H1 (cell line): Measurements from ENCODE around the gene HLA-G. TPM values are rescaled to one million over a fixed set of nuclear protein-coding genes. Genes with fewer than 3 reads are reported as not detected.

Source experiments
- CTCF ChIA-PET: fragments of 300-600 bp; sonication (Branson Sonifier 250); formaldehyde crosslinking; loops from one replicate; lab custom pipeline; 2021; ENCODE audit not compliant: partially characterized antibody; lab: Charles Lee
- POLR2A ChIA-PET: fragments of 300-600 bp; sonication (Branson Sonifier 250); formaldehyde crosslinking; loops from one replicate; lab custom pipeline; 2021; ENCODE audit warnings: inconsistent platforms; ENCODE audit not compliant: partially characterized antibody; lab: Charles Lee
- DNase-seq, 2 experiments: peaks; one replicate each; pipeline versions ENCODE4 v3.0.0 to v3.0.0-alpha.2; 2010 to 2022; ENCODE audit warnings: low spot score in 2 of 2, low read depth in 1 of 2, mixed read lengths in 1 of 2
- FAIRE-seq: peaks from 2 replicates; lab custom pipeline; 2011; peaks lifted over from hg19 to GRCh38; lab: Jason Lieb, UNC
- H2AFZ ChIP-seq: 2 replicates; pipeline ENCODE4 v1.8.1; 2012; ENCODE audit warnings: low read length, inconsistent platforms
- H2AK5ac ChIP-seq: 2 replicates; pipeline ENCODE4 v1.6.1; 2013; ENCODE audit warnings: low read depth, low read length
- H2BK120ac ChIP-seq: replicated peaks from 2 replicates; pipeline ENCODE3; 2013; ENCODE audit warnings: low read depth, low read length, inconsistent platforms
- H2BK12ac ChIP-seq: 2 replicates; pipeline ENCODE4 v1.6.1; 2013; ENCODE audit warnings: low read depth, low read length
- H2BK15ac ChIP-seq: 2 replicates; pipeline ENCODE4 v1.6.1; 2013; ENCODE audit warnings: low read length
- H2BK20ac ChIP-seq: 2 replicates; pipeline ENCODE4 v1.6.1; 2013; ENCODE audit warnings: low read length
- H2BK5ac ChIP-seq: 2 replicates; pipeline ENCODE4 v1.6.1; 2013; ENCODE audit warnings: low read depth, low read length
- H3K14ac ChIP-seq: 2 replicates; pipeline ENCODE4 v1.6.1; 2013; ENCODE audit warnings: inconsistent platforms; ENCODE audit not compliant: insufficient read length
- H3K18ac ChIP-seq: 2 replicates; pipeline ENCODE4 v1.6.1; 2013; ENCODE audit warnings: low read length; ENCODE audit errors: extremely low read depth
- H3K23ac ChIP-seq: 2 replicates; pipeline ENCODE4 v1.6.1; 2013; ENCODE audit warnings: inconsistent platforms; ENCODE audit not compliant: insufficient read length
- H3K23me2 ChIP-seq: 2 replicates; pipeline ENCODE4 v1.6.1; 2013; ENCODE audit warnings: low read depth, low read length
- H3K27ac ChIP-seq: 2 replicates; pipeline ENCODE4 v1.6.1; 2011; ENCODE audit warnings: low read depth, low read length, inconsistent platforms
- H3K27me3 ChIP-seq, 4 experiments: replicated peaks in 1 of 4; 1 replicate in 1 of 4; 2 replicates in 3 of 4; pipeline versions ENCODE4 v1.6.1 to v1.8.1; 2011 to 2013; ENCODE audit warnings: low read length in 3 of 4, mild to moderate bottlenecking in 3 of 4, inconsistent platforms in 2 of 4, mixed read lengths in 2 of 4, moderate library complexity in 1 of 4; ENCODE audit not compliant: control insufficient read depth in 3 of 4, insufficient read depth in 3 of 4; ENCODE audit errors: extremely low read depth in 1 of 4
- H3K36me3 ChIP-seq, 4 experiments: 2 replicates each; pipeline versions ENCODE4 v1.6.1 to v1.8.1; 2011 to 2013; ENCODE audit warnings: mild to moderate bottlenecking in 4 of 4, low read length in 3 of 4, moderate library complexity in 2 of 4, control low read depth in 1 of 4, inconsistent platforms in 1 of 4; ENCODE audit not compliant: insufficient read depth in 4 of 4, control insufficient read depth in 2 of 4
- H3K4ac ChIP-seq: replicated peaks from 2 replicates; pipeline ENCODE3; 2013; ENCODE audit warnings: low read length, low read depth, mixed read lengths, inconsistent platforms; ENCODE audit not compliant: insufficient read length
- H3K4me1 ChIP-seq, 4 experiments: replicated peaks in 1 of 4; 1 replicate in 1 of 4; 2 replicates in 3 of 4; pipeline versions ENCODE4 v1.6.1 to v1.8.1; 2011 to 2013; ENCODE audit warnings: low read length in 3 of 4, inconsistent platforms in 2 of 4, mixed read lengths in 1 of 4; ENCODE audit not compliant: insufficient read depth in 4 of 4, control insufficient read depth in 3 of 4
- H3K4me2 ChIP-seq, 2 experiments: 2 replicates each; pipeline versions ENCODE4 v1.6.1 to v1.8.1; 2011 to 2013; ENCODE audit warnings: low read depth in 2 of 2, low read length in 2 of 2, control low read depth in 1 of 2, inconsistent platforms in 1 of 2, mild to moderate bottlenecking in 1 of 2; ENCODE audit not compliant: insufficient read depth in 1 of 2
- H3K4me3 ChIP-seq, 4 experiments: fragments of 200-600, 300-600 bp in 1 of 4; sonication (generic), shearing (Covaris generic), sonication (Bioruptor Twin) in 1 of 4; 2 replicates each; pipeline versions ENCODE4 v1.5.1 to v1.8.1; 2011 to 2016; ENCODE audit warnings: low read length in 4 of 4, low read depth in 3 of 4, control low read depth in 2 of 4, inconsistent platforms in 2 of 4, mild to moderate bottlenecking in 2 of 4, mixed read lengths in 1 of 4, moderate library complexity in 1 of 4; ENCODE audit not compliant: insufficient read depth in 2 of 4; ENCODE audit errors: extremely low read depth in 1 of 4
- H3K56ac ChIP-seq: replicated peaks from 2 replicates; pipeline ENCODE3; 2013; ENCODE audit warnings: low read depth, mild to moderate bottlenecking, mixed read lengths, low read length, inconsistent platforms; ENCODE audit not compliant: insufficient read length
- H3K79me1 ChIP-seq: 2 replicates; pipeline ENCODE4 v1.6.1; 2013; ENCODE audit warnings: low read depth, low read length, control low read depth
- H3K79me2 ChIP-seq, 2 experiments: 2 replicates each; pipeline versions ENCODE4 v1.6.1 to v1.8.1; 2012 to 2013; ENCODE audit warnings: low read length in 2 of 2, mild to moderate bottlenecking in 2 of 2, inconsistent platforms in 1 of 2; ENCODE audit not compliant: insufficient read depth in 2 of 2, control insufficient read depth in 1 of 2
- H3K9ac ChIP-seq, 4 experiments: replicated peaks in 1 of 4; 1 replicate in 1 of 4; 2 replicates in 3 of 4; pipeline versions ENCODE4 v1.6.1 to v1.8.1; 2011 to 2013; ENCODE audit warnings: low read depth in 3 of 4, low read length in 3 of 4, control low read depth in 2 of 4, mild to moderate bottlenecking in 2 of 4, moderate library complexity in 2 of 4, inconsistent platforms in 1 of 4; ENCODE audit errors: extremely low read depth in 1 of 4
- H3K9me3 ChIP-seq, 2 experiments: 2 replicates each; pipeline versions ENCODE4 v1.6.1 to v1.8.1; 2012 to 2013; ENCODE audit warnings: mild to moderate bottlenecking in 2 of 2, moderate library complexity in 2 of 2, control low read depth in 1 of 2, inconsistent platforms in 1 of 2, low read depth in 1 of 2, low read length in 1 of 2, mixed read lengths in 1 of 2; ENCODE audit not compliant: insufficient read depth in 2 of 2
- H4K20me1 ChIP-seq, 2 experiments: replicated peaks in 1 of 2; 2 replicates each; pipeline versions ENCODE3 to v1.8.1; 2011 to 2013; ENCODE audit warnings: inconsistent platforms in 2 of 2, low read length in 2 of 2, mild to moderate bottlenecking in 1 of 2; ENCODE audit not compliant: insufficient read depth in 2 of 2, control insufficient read depth in 1 of 2
- H4K5ac ChIP-seq: 2 replicates; pipeline ENCODE4 v1.6.1; 2013; ENCODE audit warnings: low read length, low read depth, mixed read lengths, inconsistent platforms; ENCODE audit not compliant: insufficient read length
- H4K8ac ChIP-seq: 2 replicates; pipeline ENCODE4 v1.8.0; 2013; ENCODE audit warnings: mild to moderate bottlenecking, moderate library complexity, low read length, inconsistent platforms; ENCODE audit not compliant: insufficient read depth; ENCODE audit errors: extremely low read depth
- H4K91ac ChIP-seq: replicated peaks from 2 replicates; pipeline ENCODE3; 2013; ENCODE audit warnings: low read length, mixed read lengths, inconsistent platforms; ENCODE audit not compliant: insufficient read length
- ASH2L ChIP-seq: fragments of 200-600, 300-600 bp; sonication (generic); IDR thresholded peaks from one replicate; pipeline ENCODE4 v1.7.1; 2017; ENCODE audit warnings: low read length
- CREB1 ChIP-seq: IDR thresholded peaks from 2 replicates; pipeline ENCODE4 v1.6.1; 2012; ENCODE audit warnings: inconsistent platforms
- EZH2 ChIP-seq: fragments of 200-600 bp; sonication (generic); IDR thresholded peaks from 2 replicates; pipeline ENCODE4 v1.7.1; 2012; ENCODE audit warnings: low read depth, mild to moderate bottlenecking, moderate library complexity, low read length, inconsistent platforms; ENCODE audit not compliant: severe bottlenecking
- JUN ChIP-seq: IDR thresholded peaks from 2 replicates; pipeline ENCODE4 v1.6.1; 2011; ENCODE audit warnings: low read depth, mild to moderate bottlenecking, improper control_type of control experiment, low read length
- KDM4A ChIP-seq: IDR thresholded peaks from one replicate; pipeline ENCODE4 v1.7.1; 2012; ENCODE audit warnings: low read depth, mild to moderate bottlenecking, moderate library complexity, low read length, inconsistent platforms; ENCODE audit not compliant: severe bottlenecking
- NRF1 ChIP-seq: IDR thresholded peaks from 2 replicates; pipeline ENCODE4 v1.6.1; 2011; ENCODE audit warnings: mild to moderate bottlenecking, low read depth, low read length, improper control_type of control experiment
- POLR2A ChIP-seq, 2 experiments: IDR thresholded peaks; 1 replicate in 1 of 2; 2 replicates in 1 of 2; pipeline ENCODE4 v1.6.1; 2011; ENCODE audit warnings: low read depth in 2 of 2, low read length in 2 of 2, mild to moderate bottlenecking in 2 of 2; ENCODE audit errors: control extremely low read depth in 1 of 2
- POU5F1 ChIP-seq: IDR thresholded peaks from 2 replicates; pipeline ENCODE4 v1.6.1; 2011; ENCODE audit warnings: low read depth, mild to moderate bottlenecking, low read length, moderate library complexity
- RNF2 ChIP-seq: fragments of 200-900, 300-1000 bp; sonication (generic); IDR thresholded peaks from 2 replicates; pipeline ENCODE4 v1.7.1; 2016; ENCODE audit warnings: borderline replicate concordance, low read depth, mild to moderate bottlenecking, antibody characterized with exemption, low read length; ENCODE audit not compliant: poor library complexity, severe bottlenecking; ENCODE audit errors: missing control alignments
- SIX5 ChIP-seq: IDR thresholded peaks from 2 replicates; pipeline ENCODE4 v1.6.1; 2011; ENCODE audit warnings: mild to moderate bottlenecking, low read depth, low read length
- SP1 ChIP-seq: IDR thresholded peaks from 2 replicates; pipeline ENCODE4 v1.6.1; 2011; ENCODE audit warnings: low read depth, low read length
- SP4 ChIP-seq: IDR thresholded peaks from 2 replicates; pipeline ENCODE4 v1.6.1; 2012; ENCODE audit warnings: low read length, inconsistent platforms
- TBP ChIP-seq: IDR thresholded peaks from 2 replicates; pipeline ENCODE4 v1.6.1; 2011; ENCODE audit warnings: low read depth, low read length, improper control_type of control experiment
- TEAD4 ChIP-seq: IDR thresholded peaks from 2 replicates; pipeline ENCODE4 v1.6.1; 2012; ENCODE audit warnings: low read depth, low read length, inconsistent platforms, mixed read lengths
- WGBS, 2 experiments: shearing (Covaris generic) in 1 of 2; methylation state at CpG; one replicate each; pipeline versions ENCODE4 v1.1.6 to v1.1.7; 2013 to 2015; ENCODE audit warnings: low lambda C conversion rate in 2 of 2, mixed read lengths in 2 of 2, inconsistent platforms in 1 of 2, low coverage in 1 of 2, missing lambda C conversion rate in 1 of 2; ENCODE audit not compliant: insufficient replicate concordance in 2 of 2, insufficient coverage in 1 of 2, insufficient read length in 1 of 2; ENCODE audit errors: extremely low coverage in 1 of 2, missing lambda C conversion rate in 1 of 2; 5-methylcytosine and 5-hydroxymethylcytosine counted together
- polyA plus RNA-seq, 7 experiments: library from polyadenylated mRNA; depleted of rRNA in 3 of 7; stranded (reverse) in 5 of 7; unstranded in 2 of 7; fragments of >200 nt in 5 of 7; fragments of 200-250 nt in 2 of 7; gene quantifications; 1 replicate in 5 of 7; 2 replicates in 1 of 7; 4 replicates in 1 of 7; pipeline versions ENCODE4 v1.2.1 to v1.2.3, GENCODE V29; 2011 to 2013; ENCODE audit warnings: missing spikeins in 2 of 7, mixed read lengths in 2 of 7
- total RNA-seq: library from RNA; stranded (reverse); fragmentation: NEBNext Ultra II Directional; extraction: Animal tissue kit (Norgen Biotek cat#: 25700); gene quantifications from 2 replicates; pipeline ENCODE4 v1.2.1, GENCODE V29; 2021
- TF ChIP-seq, protein P1 (sequence below): IDR thresholded peaks from 2 replicates; pipeline ENCODE4 v1.6.1; 2011; ENCODE audit warnings: low read length, improper control_type of control experiment

The HLA-G gene
- total and polyA plus RNA-seq, 2 of the 8 experiments (the other 6 are each of a cell fraction or from before 2014, with no cell fraction given) = 3.2 to 4.8 TPM

DNA sequence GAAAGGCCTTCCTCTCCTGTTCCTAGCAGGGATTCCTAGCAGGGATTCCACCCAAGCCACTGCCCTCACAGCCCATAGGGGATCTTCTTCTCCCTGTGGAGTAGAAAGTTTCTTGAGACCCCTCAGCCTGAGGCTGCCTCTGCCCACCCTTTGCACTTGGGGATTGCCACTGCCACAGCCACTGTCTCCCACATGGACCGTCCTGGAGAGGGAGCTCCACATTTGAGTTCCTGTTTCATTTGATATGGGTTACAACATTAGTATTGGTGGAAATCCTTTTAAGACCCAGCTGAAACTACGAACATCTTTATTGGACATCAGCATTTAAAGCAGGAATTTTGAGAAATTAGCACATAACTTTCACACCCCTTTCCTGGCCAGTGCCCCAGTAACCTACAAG lies 25.6 kb downstream of the HLA-G start:
- no peak overlapping the region for H3K4me3 ChIP-seq
- H3K4ac ChIP-seq = no peak overlapping the region
- no peak overlapping the region for H2BK15ac ChIP-seq
- no peak overlapping the region for H3K23ac ChIP-seq
- H3K79me2 ChIP-seq = no peaks in the 10 kb centered on the region
- H2BK20ac ChIP-seq = no peak overlapping the region
- H3K27ac ChIP-seq = no peak overlapping the region
- no peak overlapping the region for H2AFZ ChIP-seq
- H3K9me3 ChIP-seq = no peaks in the 10 kb centered on the region
- no peaks in the 10 kb centered on the region for H3K27me3 ChIP-seq
- H3K9ac ChIP-seq = no peak overlapping the region
- H3K18ac ChIP-seq = no peak overlapping the region
- no peak overlapping the region for H4K91ac ChIP-seq
- H3K56ac ChIP-seq = no peak overlapping the region
- H4K5ac ChIP-seq = no peak overlapping the region
- POLR2A ChIA-PET = no interaction called here
- H2BK5ac ChIP-seq = no peak overlapping the region
- no peaks in the 10 kb centered on the region for H3K4me1 ChIP-seq
- H3K4me2 ChIP-seq = no peak overlapping the region
- no peak overlapping the region for H2AK5ac ChIP-seq
- CTCF ChIA-PET = interaction anchor here (0.8 to 1.7 kb wide), 6 partner anchors 10 to 157 kb away, joined by 3 to 6 read pairs (median 4); no protein-coding TSS in a partner anchor
- no peaks in the 10 kb centered on the region for H4K20me1 ChIP-seq
- no peak overlapping the region for H2BK120ac ChIP-seq
- H4K8ac ChIP-seq = no peak overlapping the region; the same call in 1 of the 2 replicates
- H2BK12ac ChIP-seq = no peak overlapping the region
- no peak for FAIRE-seq
- H3K36me3 ChIP-seq = no peaks in the 10 kb centered on the region
- no peaks in the 10 kb centered on the region for H3K79me1 ChIP-seq
- H3K14ac ChIP-seq = no peak overlapping the region
- 88% methylated on average over 2 of the region's 2 CpGs; no CpG with 5 or more reads in 1 of the 2 experiments for WGBS, 2 experiments
- DNase-seq = no peak
- H3K23me2 ChIP-seq = no peaks in the 10 kb centered on the region; the same call in 1 of the 2 replicates
- TF ChIP-seq EZH2 (no peak), NRF1 (no peak), SIX5 (no peak), POU5F1 (no peak), CREB1 (no peak), JUN (no peak), SP4 (no peak), SP1 (no peak), POLR2A (IDR thresholded peaks at IDR 0.05; ENCODE audit: control extremely low read depth in 1 of 2, low read depth in 2 of 2, low read length in 2 of 2) (no peak), KDM4A (no peak), TEAD4 (no peak), ASH2L (no peak), TBP (no peak), RNF2 (no peak)
- TF ChIP-seq, protein P1, sequence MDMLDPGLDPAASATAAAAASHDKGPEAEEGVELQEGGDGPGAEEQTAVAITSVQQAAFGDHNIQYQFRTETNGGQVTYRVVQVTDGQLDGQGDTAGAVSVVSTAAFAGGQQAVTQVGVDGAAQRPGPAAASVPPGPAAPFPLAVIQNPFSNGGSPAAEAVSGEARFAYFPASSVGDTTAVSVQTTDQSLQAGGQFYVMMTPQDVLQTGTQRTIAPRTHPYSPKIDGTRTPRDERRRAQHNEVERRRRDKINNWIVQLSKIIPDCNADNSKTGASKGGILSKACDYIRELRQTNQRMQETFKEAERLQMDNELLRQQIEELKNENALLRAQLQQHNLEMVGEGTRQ = no peak
